Stimulated activated CD4-positive, alpha-beta T cell treated with anti-CD3 and anti-CD28 coated beads, Interleukin-2, amount 100 ng/mL, for 24 hours (primary cell): Measurements from ENCODE around the gene RBM14.
"Not testable (repeated sequence)": the region's sequence is repeated elsewhere in the genome, so short reads cannot be mapped to it uniquely, and the experiment has no call there.

ENCODE experiments used
- DNase-seq, 2 donors: peaks; one replicate each; pipeline ENCODE4 v3.0.0-alpha.2; 2020

The RBM14 gene

GRCh38 chr11:66600219-66600618, 16.2 kb upstream of the RBM14 start:
- no peak for DNase-seq

- no peak for DNase-seq
Measured at GRCh38 chr11:66600631-66601233, 15.7 kb upstream of the RBM14 start.

GRCh38 chr11:66603072-66603471, 13.4 kb upstream of the RBM14 start:
- DNase-seq, result no peak

DNA sequence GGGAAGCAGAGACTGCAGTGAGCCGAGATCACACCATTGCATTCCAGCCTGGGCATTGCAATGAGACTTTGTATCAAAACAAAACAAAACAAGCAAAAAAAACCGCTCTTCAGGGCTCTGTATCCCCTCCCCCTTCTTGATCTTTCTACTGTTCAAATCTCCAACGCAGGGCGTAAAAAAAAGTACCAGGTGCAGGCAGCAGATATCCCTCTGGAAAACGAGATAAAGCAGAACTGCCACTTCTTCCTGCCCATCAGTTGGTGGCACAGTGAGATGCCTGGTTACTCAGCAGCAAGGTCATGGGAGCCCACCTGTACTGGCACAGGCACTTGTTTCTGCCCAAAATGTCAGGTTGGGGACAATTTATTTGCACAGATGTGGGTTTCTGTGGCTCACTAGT, 12.3 kb upstream of the RBM14 start:
- DNase-seq, result no peak

DNA sequence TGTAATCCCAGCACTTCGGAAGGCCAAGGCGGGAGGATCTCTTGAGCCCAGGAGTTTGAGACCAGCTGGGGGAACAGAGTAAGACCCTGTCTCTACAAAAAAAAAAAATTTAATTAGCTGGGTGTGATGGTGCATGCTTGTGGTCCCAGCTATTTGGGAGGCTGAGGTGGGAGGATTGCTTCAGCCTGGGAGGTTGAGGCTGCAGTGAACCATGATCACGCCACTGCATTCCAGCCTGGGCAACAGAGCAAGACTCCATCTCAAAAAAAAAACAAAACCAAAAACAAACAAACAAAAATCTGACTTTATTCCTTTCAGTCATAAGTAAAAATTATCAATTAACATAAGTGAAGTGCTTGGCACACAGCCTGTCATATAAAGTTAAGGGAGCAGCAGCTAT, 9.8 kb upstream of the RBM14 start:
- not testable (repeated sequence) for DNase-seq

DNA sequence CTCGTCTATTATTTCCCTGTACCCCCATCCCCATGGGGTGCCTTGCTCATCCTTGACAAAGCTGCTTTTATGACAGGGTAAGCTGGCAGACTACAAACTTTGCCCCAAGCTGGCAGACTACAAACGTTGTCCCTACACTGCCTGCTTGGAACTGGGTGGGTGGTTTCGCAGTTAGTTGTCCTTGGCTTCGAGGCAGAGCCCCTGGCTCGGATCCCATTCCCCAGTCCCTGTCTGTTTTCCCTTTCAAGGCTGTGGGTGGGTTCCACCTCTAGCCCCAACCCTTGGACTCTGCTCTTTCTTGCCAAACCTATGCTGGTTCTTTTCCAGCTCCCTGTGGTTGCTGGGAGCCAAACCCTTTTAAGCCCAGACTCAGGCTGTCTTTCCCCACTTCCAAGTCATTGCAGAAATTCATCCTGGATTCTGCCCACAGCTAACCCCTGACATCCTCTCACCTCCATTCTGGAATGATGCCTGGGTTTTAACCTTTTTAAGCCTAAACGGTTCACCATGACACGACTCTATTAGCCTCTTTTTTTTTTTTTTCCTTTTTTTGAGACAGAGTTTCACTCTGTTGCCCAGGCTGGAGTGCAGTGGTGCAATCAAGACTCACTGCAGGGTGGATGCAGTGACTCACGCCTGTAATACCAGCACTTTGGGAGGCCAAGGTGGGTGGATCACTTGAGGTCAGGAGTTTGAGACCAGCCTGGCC, 9.2 kb upstream of the RBM14 start:
- DNase-seq, result no peak

DNA sequence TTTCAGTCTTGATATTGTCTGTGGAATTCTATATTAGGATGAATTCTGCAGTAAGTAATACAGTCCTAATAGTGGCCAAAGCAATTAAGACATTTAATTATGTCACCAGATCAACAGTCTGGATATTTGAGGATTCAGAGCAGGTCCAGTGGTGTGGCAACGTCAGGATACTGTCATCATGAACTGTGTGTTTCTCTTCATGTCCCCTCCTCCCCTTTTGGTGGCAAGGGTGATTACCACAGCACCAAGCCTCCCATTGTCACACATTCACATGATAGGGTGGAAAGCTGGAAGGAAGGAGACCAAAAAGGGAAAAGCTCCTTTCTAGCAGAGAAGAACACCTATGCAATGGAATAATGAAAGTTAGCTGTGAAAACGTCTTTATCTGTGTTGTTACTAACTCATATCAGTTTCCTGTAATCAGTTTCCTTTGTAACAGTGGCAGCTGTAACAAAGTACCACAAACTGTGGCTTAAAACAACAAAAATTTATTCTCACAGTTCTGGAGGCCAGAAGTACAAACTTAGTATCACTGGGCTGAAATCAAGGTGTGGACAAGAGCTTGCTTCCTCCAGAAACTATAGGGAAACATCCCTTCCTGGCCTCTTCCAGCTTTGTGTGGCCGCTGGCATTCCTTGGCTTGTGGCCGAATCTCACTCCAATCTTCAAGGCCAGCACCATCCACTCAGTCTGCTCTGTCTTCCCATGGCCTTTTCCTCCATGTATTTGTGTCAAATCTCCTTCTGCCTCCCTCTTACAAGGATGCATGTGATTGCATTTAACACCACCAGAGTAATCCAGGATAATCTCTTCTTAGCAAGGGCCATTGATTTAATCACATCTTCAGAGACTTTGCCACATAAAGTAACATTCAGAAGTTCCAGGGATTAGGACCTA, 6.5 kb upstream of the RBM14 start:
- DNase-seq, result no peak

GRCh38 chr11:66612458-66612857, 4.0 kb upstream of the RBM14 start:
- DNase-seq, result no peak

GRCh38 chr11:66614073-66614472, 2.4 kb upstream of the RBM14 start:
- no peak for DNase-seq

GRCh38 chr11:66617155-66617834, 865 bp downstream of the RBM14 start:
- DNase-seq, result peak in 1 of 2 donors; percentile 26

DNA sequence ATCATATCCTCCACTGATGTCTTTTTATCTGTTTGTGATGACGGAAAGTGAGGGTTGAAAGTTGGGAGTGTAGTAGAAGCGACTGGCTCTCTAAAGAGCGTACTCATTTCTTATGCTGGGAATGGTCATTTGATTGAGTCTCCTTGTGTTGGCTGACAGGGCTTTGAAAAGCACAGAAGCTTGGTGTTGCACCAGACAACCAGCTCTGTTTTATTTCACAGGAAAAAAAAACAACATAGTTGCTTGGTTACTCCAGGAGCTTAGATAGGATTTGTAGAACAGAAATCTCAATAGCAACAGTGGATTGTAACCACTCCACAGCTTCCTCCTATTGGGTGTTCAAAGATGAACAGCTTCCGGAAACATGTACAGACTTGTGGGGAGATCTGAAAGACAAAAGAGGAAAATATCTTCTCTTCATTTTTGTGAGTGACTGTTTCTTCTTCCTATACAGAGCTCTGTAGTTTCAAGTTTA, 2.7 kb downstream of the RBM14 start:
- DNase-seq, result no peak

GRCh38 chr11:66624450-66624849, 8.0 kb downstream of the RBM14 start:
- DNase-seq, result no peak

DNA sequence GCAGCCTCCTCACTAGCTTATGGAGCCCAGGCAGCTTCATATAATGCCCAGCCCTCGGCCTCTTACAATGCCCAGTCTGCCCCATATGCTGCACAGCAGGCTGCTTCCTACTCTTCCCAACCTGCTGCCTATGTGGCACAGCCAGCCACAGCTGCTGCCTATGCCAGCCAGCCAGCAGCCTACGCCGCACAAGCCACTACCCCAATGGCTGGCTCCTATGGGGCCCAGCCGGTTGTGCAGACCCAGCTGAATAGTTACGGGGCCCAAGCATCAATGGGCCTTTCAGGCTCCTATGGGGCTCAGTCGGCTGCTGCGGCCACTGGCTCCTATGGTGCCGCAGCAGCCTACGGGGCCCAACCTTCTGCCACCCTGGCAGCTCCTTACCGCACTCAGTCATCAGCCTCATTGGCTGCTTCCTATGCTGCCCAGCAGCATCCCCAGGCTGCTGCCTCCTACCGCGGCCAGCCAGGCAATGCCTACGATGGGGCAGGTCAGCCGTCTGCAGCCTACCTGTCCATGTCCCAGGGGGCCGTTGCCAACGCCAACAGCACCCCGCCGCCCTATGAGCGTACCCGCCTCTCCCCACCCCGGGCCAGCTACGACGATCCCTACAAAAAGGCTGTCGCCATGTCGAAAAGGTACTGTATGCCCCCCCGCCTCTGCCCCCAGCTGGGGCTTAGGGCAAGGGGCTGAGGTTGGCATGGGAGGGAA, 8.8 kb downstream of the RBM14 start:
- DNase-seq, result no peak

DNA sequence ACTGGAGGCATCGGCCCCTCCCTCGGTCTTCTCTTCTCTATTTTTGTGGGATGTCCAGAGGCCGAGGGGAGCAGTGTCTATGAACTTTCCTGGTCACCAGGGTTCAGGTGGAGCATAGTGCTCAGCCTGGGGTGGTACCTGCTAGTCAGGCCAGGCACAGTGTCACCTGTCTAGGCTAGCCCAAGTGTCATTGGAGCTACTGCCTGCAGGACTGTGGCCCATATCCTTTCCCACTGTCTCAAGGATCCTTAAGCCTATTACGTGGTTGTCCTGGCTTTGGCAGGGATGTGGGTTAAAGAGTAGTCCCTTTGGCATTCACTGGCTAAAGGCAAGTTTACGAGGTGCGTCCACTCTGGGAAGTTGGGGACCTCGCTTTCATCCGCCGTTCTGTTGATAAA, 9.3 kb downstream of the RBM14 start:
- DNase-seq, result no peak

GRCh38 chr11:66626382-66626781, 10.0 kb downstream of the RBM14 start:
- DNase-seq, result no peak

- no peak for DNase-seq
Measured at GRCh38 chr11:66626926-66627325, 10.5 kb downstream of the RBM14 start.

- no peak for DNase-seq
Measured at GRCh38 chr11:66628061-66628603, 11.7 kb downstream of the RBM14 start.

- DNase-seq, result no peak
Measured at GRCh38 chr11:66629356-66629755, 12.9 kb downstream of the RBM14 start.

DNA sequence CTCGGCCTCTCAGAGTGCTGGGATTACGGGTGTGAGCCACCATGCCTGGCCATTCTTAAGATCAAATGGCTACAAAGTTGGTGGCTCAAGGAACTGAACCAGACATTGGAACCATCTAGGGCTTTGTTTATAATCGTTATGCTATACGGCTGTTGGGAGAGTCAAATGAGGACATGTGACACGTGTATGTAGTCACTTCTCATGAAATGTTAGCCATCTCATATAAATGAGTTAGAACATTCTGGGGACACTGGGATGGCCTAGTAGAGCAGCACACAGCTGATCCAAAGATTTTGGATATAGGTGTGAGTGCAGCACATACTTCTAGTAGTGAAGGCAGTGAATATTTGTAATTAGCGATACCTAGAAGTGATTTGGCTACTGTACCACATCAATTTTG, 15.5 kb downstream of the RBM14 start:
- no peak for DNase-seq

GRCh38 chr11:66632952-66633351, 16.5 kb downstream of the RBM14 start:
- DNase-seq, result no peak

GRCh38 chr11:66636411-66636810, 20.0 kb downstream of the RBM14 start:
- no peak for DNase-seq

DNA sequence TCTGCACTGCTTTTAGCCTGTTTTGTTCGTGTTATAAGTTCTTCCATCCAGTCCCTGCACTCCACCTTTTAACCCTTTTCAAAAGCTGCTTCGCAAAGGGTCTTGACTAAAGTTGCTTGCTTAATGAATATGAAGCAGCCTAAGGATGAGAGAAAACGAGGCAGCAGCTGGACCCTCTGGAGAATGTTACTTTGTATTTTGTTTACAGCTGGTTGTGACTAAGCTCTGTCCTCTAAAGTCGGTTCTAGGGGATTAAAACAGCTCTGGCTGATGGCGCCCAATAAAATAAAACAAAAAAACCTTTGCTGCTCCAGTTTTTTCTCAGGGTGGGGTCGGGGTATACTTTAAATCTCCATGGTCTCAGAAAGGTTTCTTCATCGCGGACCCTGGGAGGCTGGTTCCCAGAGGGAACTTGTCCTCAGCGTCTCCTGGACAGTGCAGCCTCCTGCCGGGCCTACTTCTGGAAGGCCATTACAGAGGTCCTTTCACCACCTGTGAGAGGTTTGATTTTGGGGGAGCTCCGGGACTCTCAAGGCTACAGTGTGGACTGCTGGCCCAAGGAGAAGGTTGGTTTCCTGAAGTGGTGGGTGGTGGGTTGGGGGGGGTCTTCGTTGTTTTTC, 21.2 kb downstream of the RBM14 start:
- peak in 1 of 2 donors; percentile 27 for DNase-seq
